HCT116 (cell line): ENCODE data around the gene ZNF441.

ENCODE experiments used
- CBX3 ChIP-seq: IDR thresholded peaks from 2 replicates; pipeline ENCODE4 v1.6.1; 2012; ENCODE audit warnings: low read depth
- CTCF ChIP-seq, 3 experiments: fragments of 200-600 bp in 1 of 3; sonication (generic) in 1 of 3; IDR thresholded peaks in 2 of 3; conservative IDR thresholded peaks in 1 of 3; 2 replicates each; pipeline ENCODE4 v1.5.1; 2012 to 2017; ENCODE audit warnings: low read depth in 2 of 3, low read length in 2 of 3, antibody characterized with exemption in 1 of 3, borderline replicate concordance in 1 of 3, control low read depth in 1 of 3, mild to moderate bottlenecking in 1 of 3, mixed read lengths in 1 of 3, mixed run types in 1 of 3, moderate library complexity in 1 of 3; ENCODE audit not compliant: insufficient read depth in 1 of 3
- EZH2 ChIP-seq: fragments of 200-600 bp; sonication (generic); IDR thresholded peaks from 2 replicates; pipeline ENCODE4 v1.6.1; 2017; ENCODE audit warnings: antibody characterized with exemption, mixed run types
- JUND ChIP-seq: IDR thresholded peaks from 2 replicates; pipeline ENCODE4 v1.6.1; 2012
- POLR2A ChIP-seq: IDR thresholded peaks from 2 replicates; pipeline ENCODE4 v1.7.0; 2011; ENCODE audit warnings: borderline replicate concordance; ENCODE audit not compliant: insufficient read depth, insufficient read length; ENCODE audit errors: extremely low read depth
- POLR2AphosphoS5 ChIP-seq: IDR thresholded peaks from 2 replicates; pipeline ENCODE4 v1.6.1; 2011; ENCODE audit warnings: mild to moderate bottlenecking, low read depth, low read length, moderate library complexity
- SIN3A ChIP-seq: IDR thresholded peaks from 2 replicates; pipeline ENCODE4 v1.6.1; 2012; ENCODE audit warnings: low read depth
- TCF7L2 ChIP-seq: IDR thresholded peaks from 2 replicates; pipeline ENCODE4 v1.7.0; 2011; ENCODE audit warnings: borderline replicate concordance, inconsistent platforms; ENCODE audit not compliant: insufficient read depth, insufficient read length; ENCODE audit errors: extremely low read depth
- YY1 ChIP-seq: IDR thresholded peaks from 2 replicates; pipeline ENCODE4 v1.6.1; 2011; ENCODE audit warnings: low read length, low read depth, moderate library complexity, mild to moderate bottlenecking; ENCODE audit not compliant: insufficient replicate concordance; ENCODE audit errors: extremely low read depth

DNA sequence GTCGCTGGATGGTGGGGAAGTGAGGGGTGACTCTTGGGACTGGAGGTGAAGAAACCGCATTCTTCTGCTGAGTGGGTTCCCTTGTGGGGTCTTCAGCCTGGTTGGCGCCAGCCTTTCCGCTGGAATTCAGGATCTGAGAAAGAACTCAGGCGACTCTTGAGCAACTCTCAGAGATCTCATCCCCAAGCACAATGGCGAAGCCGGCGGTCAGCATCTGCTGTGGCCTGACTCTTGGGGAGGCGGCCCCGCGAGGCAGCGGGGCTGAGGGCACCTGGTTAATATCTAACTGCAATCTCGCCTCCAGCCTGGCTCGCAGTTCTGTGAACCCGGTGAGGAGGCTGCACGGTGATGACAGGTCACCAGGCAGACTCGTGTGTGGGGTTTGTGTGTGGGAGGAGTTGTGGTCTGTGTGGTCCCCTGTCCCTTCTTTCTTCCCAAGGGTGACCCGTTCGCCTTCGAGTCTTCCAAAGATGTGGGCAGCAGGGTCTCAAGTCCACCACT is 883 bp downstream of the ZNF441 start:
- TF ChIP-seq POLR2A (no peak), CTCF (IDR thresholded peaks at IDR 0.05 in 2 of 3, conservative IDR thresholded peaks at IDR 0.05 in 1 of 3; ENCODE audit: borderline replicate concordance in 1 of 3, insufficient read depth in 1 of 3, low read depth in 2 of 3, low read length in 2 of 3) (no peak), CBX3 (no peak), POLR2AphosphoS5 (no peak), SIN3A (no peak), EZH2 (no peak), TCF7L2 (no peak), YY1 (no peak), JUND (no peak)
